Endometrial microvascular endothelial cells (primary cell): ENCODE data around the gene CCDC88B. TPM values are rescaled to one million over a fixed set of nuclear protein-coding genes. Genes with fewer than 3 reads are reported as not detected.

Experiments
- in situ Hi-C: cut with HindIII; loops from 2 replicates; pipeline ENCODE4 v1.10.0; 2017; ENCODE audit warnings: low sequenced_read_pairs, low pct_unique_long_range_greater_than_20kb; ENCODE audit errors: inconsistent ontology term
- total RNA-seq: library from RNA; depleted of rRNA; stranded (reverse); fragments of >200 nt; gene quantifications from one replicate; pipeline ENCODE4 v1.2.3, GENCODE V29; 2015; ENCODE audit errors: inconsistent ontology term

The CCDC88B gene
- total RNA-seq, 1 donor from 2014 or later = 8.5 TPM

DNA sequence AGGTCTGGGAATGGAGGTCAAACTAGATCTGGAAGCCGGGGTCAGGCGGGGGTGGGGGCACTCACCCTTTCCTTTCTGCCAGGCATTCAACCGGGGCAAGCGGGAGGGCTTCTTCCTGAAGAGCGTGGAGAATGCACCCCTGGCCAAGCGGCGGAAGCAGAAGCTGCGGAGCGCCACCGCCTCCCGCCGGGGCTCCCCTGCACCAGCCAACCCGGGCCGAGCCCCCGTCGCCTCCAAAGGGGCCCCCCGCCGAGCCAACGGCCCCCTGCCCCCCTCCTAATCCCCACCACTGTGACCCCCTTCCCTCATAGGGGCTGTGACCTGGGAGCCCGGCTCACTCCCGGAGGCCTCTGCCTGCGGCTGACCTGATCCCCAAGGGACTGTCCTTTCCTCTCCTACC, 31.2 kb downstream of the CCDC88B start:
- in situ Hi-C loops = no loop called here

GRCh38 chr11:64372021-64372420, 32.0 kb downstream of the CCDC88B start:
- in situ Hi-C loops = no loop called here

DNA sequence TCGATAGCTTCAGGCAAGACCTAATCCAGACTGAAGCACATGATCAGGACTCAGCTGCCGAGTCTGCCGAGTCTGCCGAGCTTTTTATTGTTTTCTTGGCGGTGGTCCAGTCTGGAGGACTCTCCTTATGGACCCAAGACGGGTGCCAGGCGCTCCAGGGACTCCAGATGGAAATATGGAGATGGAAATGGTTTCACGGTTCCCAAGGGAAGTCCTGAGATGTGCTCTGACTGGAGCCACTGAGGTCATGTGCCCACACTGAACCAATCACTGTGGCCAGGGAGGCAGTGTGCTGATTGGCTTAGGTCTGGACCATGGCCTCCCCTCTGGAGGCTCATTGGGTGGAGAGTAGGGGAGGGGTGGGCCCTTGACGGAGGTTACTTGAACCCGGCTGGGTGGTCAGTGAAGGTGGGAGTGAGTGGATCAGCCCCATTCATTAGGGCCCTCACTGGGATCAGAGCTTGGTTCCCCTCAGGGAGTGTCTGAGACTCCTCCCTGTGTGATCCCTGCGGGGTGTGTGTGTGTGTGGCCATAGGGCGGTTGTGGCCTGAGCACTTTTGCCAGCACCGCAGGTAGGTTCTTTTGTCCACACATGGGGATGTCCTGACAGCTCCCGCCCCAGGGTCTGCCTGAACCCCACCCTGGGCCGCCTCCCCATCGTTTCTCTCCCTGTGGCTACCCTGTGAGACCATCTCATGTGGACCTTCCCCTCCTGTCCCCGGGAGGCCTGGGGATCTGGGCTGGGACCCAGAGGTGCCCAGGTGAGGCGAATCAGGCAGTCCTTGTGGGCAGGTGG, 33.0 kb downstream of the CCDC88B start:
- in situ Hi-C loops = no loop called here

DNA sequence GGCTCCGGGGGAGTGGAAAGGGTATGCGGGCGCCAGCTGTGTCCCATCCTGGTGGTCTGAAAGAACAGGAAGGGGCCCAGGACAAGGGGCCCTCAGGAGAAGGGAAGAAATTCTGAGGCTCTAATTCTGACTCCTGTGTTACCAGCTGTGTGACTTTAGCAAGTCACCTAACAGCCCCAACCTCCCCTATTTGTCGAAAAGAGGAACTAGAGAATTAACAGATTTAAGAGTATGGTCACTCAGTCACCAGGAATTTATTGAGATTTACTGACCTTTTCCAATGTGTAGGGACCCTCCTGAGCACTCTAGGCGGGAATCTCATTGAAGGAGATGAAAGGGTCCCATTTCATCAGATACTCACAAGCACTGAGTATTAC, 33.6 kb downstream of the CCDC88B start:
- in situ Hi-C loops = no loop called here

GRCh38 chr11:64376071-64376470, 36.1 kb downstream of the CCDC88B start:
- in situ Hi-C loops = no loop called here

GRCh38 chr11:64378335-64378880, 38.4 kb downstream of the CCDC88B start:
- in situ Hi-C loops = no loop called here

DNA sequence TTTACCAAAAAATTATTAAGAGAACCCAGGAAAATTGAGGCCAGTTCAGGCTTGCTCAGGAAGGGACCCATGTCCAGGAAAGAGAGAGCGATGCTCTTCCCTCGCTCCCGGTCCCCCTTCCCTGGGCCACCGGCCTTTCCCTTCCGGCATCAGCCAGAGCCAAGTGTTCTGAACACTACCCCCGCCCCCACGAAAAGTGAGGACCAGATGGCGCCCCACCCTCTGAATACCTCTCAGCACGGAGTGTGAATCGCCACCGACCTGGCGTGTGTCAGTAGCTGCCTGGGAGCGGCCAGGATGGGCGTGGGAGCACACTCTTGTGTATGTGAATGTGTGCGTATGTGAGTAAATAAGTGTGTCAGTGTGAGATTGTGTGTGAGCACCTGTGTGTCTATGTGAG, 39.2 kb downstream of the CCDC88B start:
- in situ Hi-C loops = no loop called here

DNA sequence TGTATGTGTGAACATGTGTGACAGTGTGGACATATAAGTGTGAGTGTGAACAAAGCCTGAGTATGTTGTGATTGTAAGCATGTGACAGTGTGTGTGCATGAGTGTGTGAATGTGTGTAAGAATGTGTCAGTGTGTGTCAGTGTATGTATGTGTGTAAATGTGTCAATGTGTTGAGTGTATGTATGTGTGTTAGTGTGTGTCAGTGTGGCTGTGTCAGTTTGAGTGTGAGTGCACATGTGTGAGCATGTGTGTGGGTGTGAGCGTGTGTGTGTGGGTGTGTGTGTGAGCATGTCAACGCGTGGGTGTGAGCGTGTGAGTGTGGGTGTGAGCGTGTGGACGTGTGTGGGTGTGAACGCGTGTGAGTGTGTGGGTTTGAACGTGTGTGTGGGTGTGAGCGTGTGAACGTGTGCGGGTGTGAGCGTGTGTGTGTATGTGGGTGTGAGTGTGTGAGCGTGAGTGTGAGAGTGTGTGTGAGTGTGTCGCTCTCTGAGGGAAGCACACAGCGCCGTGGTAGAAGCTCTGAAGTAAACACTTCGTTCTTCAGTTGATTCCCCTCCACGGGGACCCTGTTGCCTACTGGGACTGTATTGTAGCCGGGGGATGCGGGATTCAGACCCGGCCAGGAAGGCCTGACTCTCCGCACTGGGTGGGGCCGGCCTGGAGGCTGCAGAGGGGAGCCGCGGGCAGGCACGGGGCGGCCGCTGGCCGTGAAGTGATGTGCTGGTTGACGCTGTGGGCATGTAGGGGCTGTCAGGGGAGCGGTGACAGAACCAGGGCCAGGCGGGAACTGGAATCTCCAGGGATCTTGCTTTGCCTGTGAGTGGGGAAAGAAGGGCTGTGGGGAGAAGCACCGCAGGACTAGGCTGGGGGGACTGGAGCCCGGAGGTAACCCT, 40.1 kb downstream of the CCDC88B start:
- in situ Hi-C loops = no loop called here

GRCh38 chr11:64381350-64381749, 41.3 kb downstream of the CCDC88B start:
- in situ Hi-C loops = no loop called here

DNA sequence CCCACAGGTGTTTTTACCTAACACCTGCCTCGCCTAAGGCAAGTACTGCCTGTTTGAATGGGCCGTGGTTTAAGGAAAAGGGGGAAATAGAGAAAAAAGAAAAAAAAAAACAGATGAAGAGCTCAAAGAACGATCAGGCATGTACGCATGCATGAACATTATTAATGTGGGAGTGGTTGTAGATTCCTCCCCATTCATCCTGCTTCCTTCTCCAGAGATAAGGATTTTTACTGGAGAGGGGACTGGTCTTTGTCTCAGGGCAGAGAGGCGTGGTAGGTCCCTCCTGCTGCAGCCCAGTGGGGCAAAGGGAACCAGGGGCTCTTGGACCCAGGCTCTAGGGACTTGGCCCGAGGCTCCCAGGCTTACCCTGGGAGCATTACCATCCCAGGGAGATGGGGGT, 42.0 kb downstream of the CCDC88B start:
- in situ Hi-C loops = no loop called here

DNA sequence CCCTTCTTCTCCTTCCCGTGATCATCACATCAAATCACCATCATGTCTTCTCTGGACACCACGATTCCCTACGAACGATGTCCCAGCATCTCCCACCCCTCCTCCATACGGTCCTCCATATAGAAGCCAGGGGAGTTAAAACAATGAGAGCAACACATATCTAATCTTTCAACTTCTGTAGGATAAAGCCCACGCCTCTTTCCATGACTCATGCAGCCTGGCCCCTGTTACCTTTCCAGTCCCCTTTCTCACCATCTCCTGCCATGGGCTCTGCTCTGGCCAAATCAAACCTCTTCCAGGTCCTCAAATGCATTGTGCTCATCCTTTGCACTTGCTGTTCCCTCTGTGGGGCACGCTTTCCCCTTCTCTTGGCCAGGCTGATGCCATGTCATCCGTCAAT, 42.6 kb downstream of the CCDC88B start:
- in situ Hi-C loops = no loop called here

GRCh38 chr11:64383580-64383979, 43.6 kb downstream of the CCDC88B start:
- in situ Hi-C loops = no loop called here

GRCh38 chr11:64384028-64384737, 44.2 kb downstream of the CCDC88B start:
- in situ Hi-C loops = no loop called here

- in situ Hi-C loops = no loop called here
Measured at GRCh38 chr11:64384981-64385944, 45.3 kb downstream of the CCDC88B start.

- in situ Hi-C loops = no loop called here
Measured at GRCh38 chr11:64385945-64386704, 46.1 kb downstream of the CCDC88B start.

DNA sequence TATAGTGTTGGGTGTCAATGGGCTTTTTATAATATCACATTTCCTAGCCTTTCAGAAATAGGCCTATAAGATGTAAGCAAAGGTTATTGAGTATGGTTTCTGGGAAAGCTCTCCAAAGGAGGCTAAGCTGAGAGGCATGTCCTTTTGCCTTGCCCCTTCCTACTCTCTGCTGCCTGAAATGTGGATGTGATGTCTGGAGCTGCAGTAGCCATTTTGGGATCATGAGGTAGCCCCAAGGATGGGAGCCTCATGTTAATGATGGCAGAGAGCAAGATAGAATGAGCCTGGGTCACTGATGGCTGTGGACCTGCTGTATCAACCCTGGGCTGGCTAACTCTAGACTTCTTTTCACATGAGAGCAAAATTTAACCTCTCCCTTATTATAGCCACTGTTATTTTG, 47.9 kb downstream of the CCDC88B start:
- in situ Hi-C loops = no loop called here

DNA sequence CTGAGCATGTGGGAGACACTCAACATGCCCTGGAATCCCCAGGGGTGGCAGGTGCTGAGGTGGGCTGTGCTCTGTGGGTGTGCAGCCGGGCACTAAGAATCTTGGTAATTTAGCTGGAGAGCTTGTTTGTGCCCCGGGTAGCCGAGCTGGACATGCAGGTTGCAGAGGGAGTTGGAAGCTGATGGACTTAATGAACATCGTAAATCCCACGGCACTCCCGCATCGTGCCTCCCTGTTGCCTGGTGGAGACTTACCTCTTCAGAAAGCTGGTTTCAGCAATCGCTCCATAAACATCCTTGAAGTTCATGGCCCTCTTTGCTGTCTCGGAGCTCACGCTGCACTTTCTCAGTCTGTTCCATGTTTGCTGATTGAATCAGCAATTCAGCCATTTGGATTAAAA, 48.9 kb downstream of the CCDC88B start:
- in situ Hi-C loops = no loop called here

DNA sequence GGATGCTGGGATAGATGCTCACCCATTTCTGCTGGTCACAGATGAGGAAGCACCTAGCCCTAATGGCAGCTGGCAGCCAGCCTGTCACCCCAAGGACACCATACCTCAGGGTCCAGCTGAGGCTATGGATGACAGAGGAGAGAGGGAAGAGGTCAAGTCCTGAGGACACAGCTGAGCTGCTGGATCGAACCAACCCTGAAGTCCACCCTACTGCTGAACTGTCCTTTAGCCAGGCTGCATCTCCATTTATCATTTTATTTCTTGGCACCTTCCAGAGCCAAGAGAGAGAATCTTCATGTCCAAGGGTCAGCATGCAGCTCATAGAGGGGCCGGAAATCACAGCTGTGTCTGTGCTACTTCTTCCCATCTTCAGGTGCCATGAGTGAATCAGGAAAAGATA, 49.8 kb downstream of the CCDC88B start:
- in situ Hi-C loops = no loop called here
